Measurements from ENCODE around the gene PCNT. TPM values are rescaled to one million over a fixed set of nuclear protein-coding genes. Genes with fewer than 3 reads are reported as not detected.
A peak's percentile ranks its signal among the peaks of the same experiment; 100 is the strongest.

PCNT gene
- total and polyA plus RNA-seq, 9 of the 15 experiments (the other 6 are each of a cell fraction or from before 2014, with no cell fraction given) = 9.1 to 53.5 (median 31.3) TPM

DNA sequence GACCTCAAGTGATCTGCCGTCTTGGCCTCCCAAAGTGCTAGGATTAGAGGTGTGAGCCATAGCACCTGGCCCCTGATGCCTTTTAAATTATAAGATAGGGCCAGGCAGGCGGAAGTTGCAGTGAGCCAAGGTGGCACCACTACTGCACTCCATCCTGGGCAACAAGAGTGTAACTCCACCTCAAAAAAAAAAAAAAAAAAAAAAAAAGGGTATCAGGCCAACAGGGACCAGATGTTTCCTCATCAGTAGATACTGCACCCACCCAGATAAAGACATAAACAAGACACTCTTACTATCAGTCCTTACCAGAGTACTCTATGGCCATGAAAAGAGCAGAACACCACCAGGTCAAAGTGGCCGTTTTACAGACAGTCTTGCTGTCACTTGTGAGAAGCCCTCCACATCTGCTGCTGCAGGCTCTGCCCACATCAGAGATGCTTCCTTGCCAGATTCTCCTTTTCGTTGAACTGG, 3.6 kb upstream of the PCNT start (continued):
- TF ChIP-seq ZNF778 (CRISPR knock-in tag; IDR thresholded peaks at IDR 0.05) = no peak
- TF ChIP-seq GTF2E2 (tag; IDR thresholded peaks at IDR 0.05) = no peak
- peak; percentile 99 for TF ChIP-seq EP300 (IDR thresholded peaks at IDR 0.05; ENCODE audit: low read length)
- 0 out of 2 replicates have a peak, but pooled peaks have one; percentile 32 for TF ChIP-seq ZNF668 (CRISPR knock-in tag; IDR thresholded peaks at IDR 0.05)
- peak; percentile 99 for TF ChIP-seq PHB2 (IDR thresholded peaks at IDR 0.05; ENCODE audit: low read depth)
- TF ChIP-seq, protein P1, sequence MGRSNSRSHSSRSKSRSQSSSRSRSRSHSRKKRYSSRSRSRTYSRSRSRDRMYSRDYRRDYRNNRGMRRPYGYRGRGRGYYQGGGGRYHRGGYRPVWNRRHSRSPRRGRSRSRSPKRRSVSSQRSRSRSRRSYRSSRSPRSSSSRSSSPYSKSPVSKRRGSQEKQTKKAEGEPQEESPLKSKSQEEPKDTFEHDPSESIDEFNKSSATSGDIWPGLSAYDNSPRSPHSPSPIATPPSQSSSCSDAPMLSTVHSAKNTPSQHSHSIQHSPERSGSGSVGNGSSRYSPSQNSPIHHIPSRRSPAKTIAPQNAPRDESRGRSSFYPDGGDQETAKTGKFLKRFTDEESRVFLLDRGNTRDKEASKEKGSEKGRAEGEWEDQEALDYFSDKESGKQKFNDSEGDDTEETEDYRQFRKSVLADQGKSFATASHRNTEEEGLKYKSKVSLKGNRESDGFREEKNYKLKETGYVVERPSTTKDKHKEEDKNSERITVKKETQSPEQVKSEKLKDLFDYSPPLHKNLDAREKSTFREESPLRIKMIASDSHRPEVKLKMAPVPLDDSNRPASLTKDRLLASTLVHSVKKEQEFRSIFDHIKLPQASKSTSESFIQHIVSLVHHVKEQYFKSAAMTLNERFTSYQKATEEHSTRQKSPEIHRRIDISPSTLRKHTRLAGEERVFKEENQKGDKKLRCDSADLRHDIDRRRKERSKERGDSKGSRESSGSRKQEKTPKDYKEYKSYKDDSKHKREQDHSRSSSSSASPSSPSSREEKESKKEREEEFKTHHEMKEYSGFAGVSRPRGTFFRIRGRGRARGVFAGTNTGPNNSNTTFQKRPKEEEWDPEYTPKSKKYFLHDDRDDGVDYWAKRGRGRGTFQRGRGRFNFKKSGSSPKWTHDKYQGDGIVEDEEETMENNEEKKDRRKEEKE (IDR thresholded peaks at IDR 0.05; ENCODE audit: borderline replicate concordance in 1 of 2, control insufficient read depth in 1 of 2, low read depth in 2 of 2, low read length in 1 of 2) = peak in 1 of 2 experiments; percentile 88; a peak in 1 of 4 replicates
- TF ChIP-seq CBFA2T3 (IDR thresholded peaks at IDR 0.05) = peak; percentile 100
- no peak for TF ChIP-seq SETDB1 (IDR thresholded peaks at IDR 0.05; ENCODE audit: low read length)
- TF ChIP-seq, protein P2, sequence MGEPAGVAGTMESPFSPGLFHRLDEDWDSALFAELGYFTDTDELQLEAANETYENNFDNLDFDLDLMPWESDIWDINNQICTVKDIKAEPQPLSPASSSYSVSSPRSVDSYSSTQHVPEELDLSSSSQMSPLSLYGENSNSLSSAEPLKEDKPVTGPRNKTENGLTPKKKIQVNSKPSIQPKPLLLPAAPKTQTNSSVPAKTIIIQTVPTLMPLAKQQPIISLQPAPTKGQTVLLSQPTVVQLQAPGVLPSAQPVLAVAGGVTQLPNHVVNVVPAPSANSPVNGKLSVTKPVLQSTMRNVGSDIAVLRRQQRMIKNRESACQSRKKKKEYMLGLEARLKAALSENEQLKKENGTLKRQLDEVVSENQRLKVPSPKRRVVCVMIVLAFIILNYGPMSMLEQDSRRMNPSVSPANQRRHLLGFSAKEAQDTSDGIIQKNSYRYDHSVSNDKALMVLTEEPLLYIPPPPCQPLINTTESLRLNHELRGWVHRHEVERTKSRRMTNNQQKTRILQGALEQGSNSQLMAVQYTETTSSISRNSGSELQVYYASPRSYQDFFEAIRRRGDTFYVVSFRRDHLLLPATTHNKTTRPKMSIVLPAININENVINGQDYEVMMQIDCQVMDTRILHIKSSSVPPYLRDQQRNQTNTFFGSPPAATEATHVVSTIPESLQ (CRISPR knock-in tag; IDR thresholded peaks at IDR 0.05) = no peak
- TF ChIP-seq PCBP1 (IDR thresholded peaks at IDR 0.05; ENCODE audit: low read depth, low read length, poor library complexity, severe bottlenecking) = no peak
- TF ChIP-seq, protein P3, sequence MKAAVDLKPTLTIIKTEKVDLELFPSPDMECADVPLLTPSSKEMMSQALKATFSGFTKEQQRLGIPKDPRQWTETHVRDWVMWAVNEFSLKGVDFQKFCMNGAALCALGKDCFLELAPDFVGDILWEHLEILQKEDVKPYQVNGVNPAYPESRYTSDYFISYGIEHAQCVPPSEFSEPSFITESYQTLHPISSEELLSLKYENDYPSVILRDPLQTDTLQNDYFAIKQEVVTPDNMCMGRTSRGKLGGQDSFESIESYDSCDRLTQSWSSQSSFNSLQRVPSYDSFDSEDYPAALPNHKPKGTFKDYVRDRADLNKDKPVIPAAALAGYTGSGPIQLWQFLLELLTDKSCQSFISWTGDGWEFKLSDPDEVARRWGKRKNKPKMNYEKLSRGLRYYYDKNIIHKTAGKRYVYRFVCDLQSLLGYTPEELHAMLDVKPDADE (conservative IDR thresholded peaks at IDR 0.05; ENCODE audit: control insufficient read depth, low read depth, low read length) = peak; percentile 91
- TF ChIP-seq SMAD3 (CRISPR knock-in tag; conservative IDR thresholded peaks at IDR 0.05) = no peak
- TF ChIP-seq NCOR1 (IDR thresholded peaks at IDR 0.05) = peak; percentile 100
- TF ChIP-seq, protein P4, sequence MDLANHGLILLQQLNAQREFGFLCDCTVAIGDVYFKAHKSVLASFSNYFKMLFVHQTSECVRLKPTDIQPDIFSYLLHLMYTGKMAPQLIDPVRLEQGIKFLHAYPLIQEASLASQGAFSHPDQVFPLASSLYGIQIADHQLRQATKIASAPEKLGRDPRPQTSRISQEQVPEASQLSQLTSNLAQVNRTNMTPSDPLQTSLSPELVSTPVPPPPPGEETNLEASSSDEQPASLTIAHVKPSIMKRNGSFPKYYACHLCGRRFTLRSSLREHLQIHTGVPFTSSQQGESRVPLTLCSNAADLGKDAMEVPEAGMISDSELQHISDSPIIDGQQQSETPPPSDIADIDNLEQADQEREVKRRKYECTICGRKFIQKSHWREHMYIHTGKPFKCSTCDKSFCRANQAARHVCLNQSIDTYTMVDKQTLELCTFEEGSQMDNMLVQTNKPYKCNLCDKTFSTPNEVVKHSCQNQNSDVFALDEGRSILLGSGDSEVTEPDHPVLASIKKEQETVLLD (IDR thresholded peaks at IDR 0.05) = peak; percentile 85
- TF ChIP-seq FOXJ2 (tag; IDR thresholded peaks at IDR 0.05) = peak; percentile 95
- TF ChIP-seq TAF15 (IDR thresholded peaks at IDR 0.05; ENCODE audit: low read depth, low read length) = no peak
- TF ChIP-seq, protein P5, sequence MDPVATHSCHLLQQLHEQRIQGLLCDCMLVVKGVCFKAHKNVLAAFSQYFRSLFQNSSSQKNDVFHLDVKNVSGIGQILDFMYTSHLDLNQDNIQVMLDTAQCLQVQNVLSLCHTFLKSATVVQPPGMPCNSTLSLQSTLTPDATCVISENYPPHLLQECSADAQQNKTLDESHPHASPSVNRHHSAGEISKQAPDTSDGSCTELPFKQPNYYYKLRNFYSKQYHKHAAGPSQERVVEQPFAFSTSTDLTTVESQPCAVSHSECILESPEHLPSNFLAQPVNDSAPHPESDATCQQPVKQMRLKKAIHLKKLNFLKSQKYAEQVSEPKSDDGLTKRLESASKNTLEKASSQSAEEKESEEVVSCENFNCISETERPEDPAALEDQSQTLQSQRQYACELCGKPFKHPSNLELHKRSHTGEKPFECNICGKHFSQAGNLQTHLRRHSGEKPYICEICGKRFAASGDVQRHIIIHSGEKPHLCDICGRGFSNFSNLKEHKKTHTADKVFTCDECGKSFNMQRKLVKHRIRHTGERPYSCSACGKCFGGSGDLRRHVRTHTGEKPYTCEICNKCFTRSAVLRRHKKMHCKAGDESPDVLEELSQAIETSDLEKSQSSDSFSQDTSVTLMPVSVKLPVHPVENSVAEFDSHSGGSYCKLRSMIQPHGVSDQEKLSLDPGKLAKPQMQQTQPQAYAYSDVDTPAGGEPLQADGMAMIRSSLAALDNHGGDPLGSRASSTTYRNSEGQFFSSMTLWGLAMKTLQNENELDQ (CRISPR knock-in tag; IDR thresholded peaks at IDR 0.05; ENCODE audit: borderline replicate concordance) = no peak
- TF ChIP-seq ZBTB17 (CRISPR knock-in tag; IDR thresholded peaks at IDR 0.05) = no peak
- no peak for TF ChIP-seq NELFE (IDR thresholded peaks at IDR 0.05; ENCODE audit: insufficient read depth, insufficient read length)
